Vagina (tissue), 2 donors: ENCODE data around the gene KRT75. TPM values are rescaled to one million over a fixed set of nuclear protein-coding genes. Genes with fewer than 3 reads are reported as not detected.

Experiments used
- DNase-seq, 2 donors: peaks; one replicate each; pipeline ENCODE4 v3.0.0-alpha.2; 2017; ENCODE audit errors: extremely low spot score in 2 of 2
- H3K27ac ChIP-seq: fragments of 200-600 bp; sonication (generic); one replicate; pipeline ENCODE4 v1.5.1; 2019
- H3K27me3 ChIP-seq: fragments of 200-600 bp; sonication (generic); one replicate; pipeline ENCODE4 v1.5.1; 2019
- H3K36me3 ChIP-seq, 2 donors: fragments of 200-600 bp; sonication (generic); one replicate each; pipeline ENCODE4 v1.5.1; 2017 to 2019
- H3K4me1 ChIP-seq: fragments of 200-600 bp; sonication (generic); one replicate; pipeline ENCODE4 v1.5.1; 2019
- H3K4me3 ChIP-seq, 2 donors: fragments of 200-600 bp; sonication (generic); 1 replicate in 1 of 2; 2 replicates in 1 of 2; pipeline ENCODE4 v1.5.1; 2016 to 2019
- H3K9me3 ChIP-seq: fragments of 200-600 bp; sonication (generic); one replicate; pipeline ENCODE4 v1.5.1; 2019
- POLR2A ChIP-seq, 2 donors: fragments of 450-650 bp; IDR thresholded peaks; one replicate each; pipeline ENCODE4 v1.6.1; 2017; ENCODE audit warnings: antibody characterized with exemption in 2 of 2, mild to moderate bottlenecking in 2 of 2, moderate library complexity in 2 of 2
- POLR2AphosphoS5 ChIP-seq, 2 donors: sonication (generic); formaldehyde crosslinking; IDR thresholded peaks; one replicate each; pipeline ENCODE4 v1.9.0; 2017; ENCODE audit warnings: antibody characterized with exemption in 2 of 2, mild to moderate bottlenecking in 2 of 2, low read depth in 1 of 2; ENCODE audit not compliant: insufficient read depth in 1 of 2
- intact Hi-C: fragments of 100-400 bp; cut with DNase I; formaldehyde crosslinking; loops from one replicate; pipeline ENCODE4 v1.15.1; 2023
- total RNA-seq: library from RNA; depleted of rRNA; stranded (reverse); fragments of >200 nt; gene quantifications from one replicate; pipeline ENCODE4 v1.2.3, GENCODE V29; 2016
- TF ChIP-seq, protein P1 (sequence below), 3 experiments: fragments of 450-650 bp in 2 of 3; fragments of 200-600 bp in 1 of 3; sonication (generic) in 1 of 3; IDR thresholded peaks; one replicate each; pipeline ENCODE4 v1.5.1; 2017 to 2019; ENCODE audit warnings: antibody characterized with exemption in 3 of 3, mild to moderate bottlenecking in 2 of 3, moderate library complexity in 2 of 3

The KRT75 gene
- not detected for total RNA-seq

DNA sequence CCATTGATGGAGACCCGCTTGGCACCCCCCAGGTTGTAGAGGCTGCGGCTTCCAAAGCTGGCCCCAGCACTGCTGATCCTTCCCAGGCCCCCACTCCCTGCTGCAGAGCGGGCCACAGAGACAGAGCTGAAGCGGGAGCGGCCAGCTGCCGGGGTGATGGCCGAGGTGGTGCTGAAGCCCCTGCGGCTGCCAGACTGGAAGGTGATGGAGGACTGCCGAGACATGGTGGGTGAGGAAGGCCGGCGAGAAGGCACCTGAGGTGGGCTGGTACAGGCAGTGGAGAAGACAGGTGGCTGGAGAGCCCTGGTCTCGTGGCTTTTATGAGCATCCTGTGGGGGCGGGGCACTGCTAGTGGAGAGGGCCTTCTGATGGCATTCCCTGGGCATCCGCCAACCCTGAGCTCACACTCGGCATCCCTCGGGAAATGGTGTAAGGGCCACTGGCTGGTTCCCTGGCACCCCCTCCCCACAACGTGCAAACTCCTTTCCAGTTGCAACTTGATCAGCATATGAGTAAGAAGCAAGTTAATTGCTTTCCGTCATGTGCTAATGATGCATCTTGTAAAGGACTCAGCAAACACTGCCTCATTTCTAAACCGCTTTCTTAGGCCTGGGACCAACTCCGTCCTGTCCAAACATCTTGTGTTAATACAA is at the start of gene KRT75:
KRT75 (minus strand) TSS at position 291 of the 653 bp plus-strand sequence; CDS start at position 224, 67 bp downstream.
- TF ChIP-seq POLR2AphosphoS5 (IDR thresholded peaks at IDR 0.05; ENCODE audit: insufficient read depth in 1 of 2, low read depth in 1 of 2), result no peak
- TF ChIP-seq, protein P1, sequence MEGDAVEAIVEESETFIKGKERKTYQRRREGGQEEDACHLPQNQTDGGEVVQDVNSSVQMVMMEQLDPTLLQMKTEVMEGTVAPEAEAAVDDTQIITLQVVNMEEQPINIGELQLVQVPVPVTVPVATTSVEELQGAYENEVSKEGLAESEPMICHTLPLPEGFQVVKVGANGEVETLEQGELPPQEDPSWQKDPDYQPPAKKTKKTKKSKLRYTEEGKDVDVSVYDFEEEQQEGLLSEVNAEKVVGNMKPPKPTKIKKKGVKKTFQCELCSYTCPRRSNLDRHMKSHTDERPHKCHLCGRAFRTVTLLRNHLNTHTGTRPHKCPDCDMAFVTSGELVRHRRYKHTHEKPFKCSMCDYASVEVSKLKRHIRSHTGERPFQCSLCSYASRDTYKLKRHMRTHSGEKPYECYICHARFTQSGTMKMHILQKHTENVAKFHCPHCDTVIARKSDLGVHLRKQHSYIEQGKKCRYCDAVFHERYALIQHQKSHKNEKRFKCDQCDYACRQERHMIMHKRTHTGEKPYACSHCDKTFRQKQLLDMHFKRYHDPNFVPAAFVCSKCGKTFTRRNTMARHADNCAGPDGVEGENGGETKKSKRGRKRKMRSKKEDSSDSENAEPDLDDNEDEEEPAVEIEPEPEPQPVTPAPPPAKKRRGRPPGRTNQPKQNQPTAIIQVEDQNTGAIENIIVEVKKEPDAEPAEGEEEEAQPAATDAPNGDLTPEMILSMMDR (IDR thresholded peaks at IDR 0.05), result no peak
- no peak for TF ChIP-seq POLR2A (IDR thresholded peaks at IDR 0.05)
- H3K4me1 ChIP-seq, result peaks cover 36% of the 10 kb centered on the region
- no peaks in the 10 kb centered on the region for H3K9me3 ChIP-seq
- H3K27me3 ChIP-seq, result no peaks in the 10 kb centered on the region
- H3K4me3 ChIP-seq, result no peak within 1 kb of the TSS
- intact Hi-C loops, result no loop called here
- H3K27ac ChIP-seq, result no peak within 1 kb of the TSS
- no peaks in the 10 kb centered on the region for H3K36me3 ChIP-seq
- DNase-seq, result peak in 1 of 2 donors; percentile 81

- Histone ChIP-seq H3K4me1 (no peaks in the 10 kb centered on the region), H3K4me3 (no peak overlapping the region), H3K36me3 (no peaks in the 10 kb centered on the region), H3K9me3 (no peaks in the 10 kb centered on the region), H3K27me3 (no peaks in the 10 kb centered on the region), H3K27ac (no peak overlapping the region)
- intact Hi-C loops, result no loop called here
- no peak for DNase-seq
- TF ChIP-seq POLR2A (IDR thresholded peaks at IDR 0.05) (no peak), POLR2AphosphoS5 (IDR thresholded peaks at IDR 0.05; ENCODE audit: insufficient read depth in 1 of 2, low read depth in 1 of 2) (no peak)
- TF ChIP-seq, protein P1 (IDR thresholded peaks at IDR 0.05), result no peak
These were observed 45.9 kb upstream of the KRT75 start for GRCh38 chr12:52480073-52480472.

GRCh38 chr12:52477651-52478050 is 43.5 kb upstream of the KRT75 start:
- intact Hi-C loops, result no loop called here
- Histone ChIP-seq H3K27me3 (no peaks in the 10 kb centered on the region), H3K9me3 (no peaks in the 10 kb centered on the region), H3K4me1 (no peaks in the 10 kb centered on the region), H3K27ac (no peak overlapping the region), H3K36me3 (no peaks in the 10 kb centered on the region), H3K4me3 (no peak overlapping the region)
- TF ChIP-seq POLR2A (IDR thresholded peaks at IDR 0.05) (no peak), POLR2AphosphoS5 (IDR thresholded peaks at IDR 0.05; ENCODE audit: insufficient read depth in 1 of 2, low read depth in 1 of 2) (no peak)
- no peak for DNase-seq

GRCh38 chr12:52474212-52474611 is 40.0 kb upstream of the KRT75 start:
- TF ChIP-seq POLR2AphosphoS5 (IDR thresholded peaks at IDR 0.05; ENCODE audit: insufficient read depth in 1 of 2, low read depth in 1 of 2) (no peak), POLR2A (IDR thresholded peaks at IDR 0.05) (no peak)
- TF ChIP-seq, protein P1 (IDR thresholded peaks at IDR 0.05), result no peak
- intact Hi-C loops, result no loop called here
- Histone ChIP-seq H3K4me3 (no peak overlapping the region), H3K27ac (no peak overlapping the region), H3K27me3 (no peaks in the 10 kb centered on the region), H3K4me1 (no peaks in the 10 kb centered on the region), H3K36me3 (no peaks in the 10 kb centered on the region), H3K9me3 (no peaks in the 10 kb centered on the region)
- no peak for DNase-seq

- Histone ChIP-seq H3K27me3 (no peaks in the 10 kb centered on the region), H3K36me3 (no peaks in the 10 kb centered on the region), H3K4me3 (no peak within 1 kb of the TSS), H3K9me3 (no peaks in the 10 kb centered on the region), H3K27ac (no peak within 1 kb of the TSS), H3K4me1 (no peaks in the 10 kb centered on the region)
- no peak for DNase-seq
- intact Hi-C loops, result no loop called here
- TF ChIP-seq POLR2AphosphoS5 (IDR thresholded peaks at IDR 0.05; ENCODE audit: insufficient read depth in 1 of 2, low read depth in 1 of 2), result peak in 1 of 2 donors; percentile 63
- no peak for TF ChIP-seq POLR2A (IDR thresholded peaks at IDR 0.05)
These were observed 39.6 kb upstream of the KRT75 start, which contains the start of gene KRT6C for GRCh38 chr12:52473768-52474167. KRT6C (minus strand) TSS chr12:52473805; CDS start chr12:52473737, 68 bp downstream.

- Histone ChIP-seq H3K4me1 (no peaks in the 10 kb centered on the region), H3K27ac (no peak overlapping the region), H3K36me3 (no peaks in the 10 kb centered on the region), H3K27me3 (no peaks in the 10 kb centered on the region), H3K9me3 (no peaks in the 10 kb centered on the region), H3K4me3 (no peak overlapping the region)
- TF ChIP-seq, protein P1 (IDR thresholded peaks at IDR 0.05), result no peak
- TF ChIP-seq POLR2A (IDR thresholded peaks at IDR 0.05) (no peak), POLR2AphosphoS5 (IDR thresholded peaks at IDR 0.05; ENCODE audit: insufficient read depth in 1 of 2, low read depth in 1 of 2) (no peak)
- no peak for DNase-seq
- intact Hi-C loops, result no loop called here
These were observed 35.7 kb upstream of the KRT75 start for GRCh38 chr12:52469853-52470252.
